ENCODE results near the gene GIPC2. TPM values are rescaled to one million over a fixed set of nuclear protein-coding genes. Genes with fewer than 3 reads are reported as not detected.
"Not testable (repeated sequence)": the region's sequence is repeated elsewhere in the genome, so short reads cannot be mapped to it uniquely, and the experiment has no call there.

Gene GIPC2
- total and polyA plus RNA-seq, 10 of the 15 experiments (the other 5 are each of a cell fraction or from before 2014, with no cell fraction given), result 0.03 to 0.23 (median 0.06) TPM; not detected in 2

GRCh38 chr1:78080767-78081166, 35.0 kb downstream of the GIPC2 start (continued):
- TF ChIP-seq SKIL (IDR thresholded peaks at IDR 0.05; ENCODE audit: low read depth, poor library complexity, severe bottlenecking) (no peak), GABPA (IDR thresholded peaks at IDR 0.05; ENCODE audit: low read depth) (no peak), TCF7 (IDR thresholded peaks at IDR 0.05; ENCODE audit: borderline replicate concordance) (no peak), TBL1XR1 (IDR thresholded peaks at IDR 0.05; ENCODE audit: low read depth, low read length) (no peak), NFXL1 (IDR thresholded peaks at IDR 0.05; ENCODE audit: borderline replicate concordance) (no peak), HDAC2 (IDR thresholded peaks at IDR 0.05) (no peak)

GRCh38 chr1:78081980-78082860, 36.5 kb downstream of the GIPC2 start:
- peaks cover 7% of the 10 kb centered on the region; the same call in 1 of the 2 replicates for H3K4me1 ChIP-seq (ENCODE audit: control insufficient read depth, insufficient read depth, low read length)
- no peak for FAIRE-seq
- ATAC-seq, result no peak
- no peak for DNase-seq (ENCODE audit: low read depth, low spot score)
- H2AFZ ChIP-seq (ENCODE audit: control insufficient read depth, low read depth, low read length), result no peak overlapping the region
- H3K27ac ChIP-seq (ENCODE audit: control insufficient read depth, insufficient read depth), result no peak overlapping the region
- no peak overlapping the region for H3K4me2 ChIP-seq (ENCODE audit: control insufficient read depth, insufficient read depth)
- H3K27me3 ChIP-seq (replicated peaks in 1 of 2; ENCODE audit: control insufficient read depth in 2 of 2, insufficient read depth in 2 of 2, low read length in 1 of 2), result no peaks in the 10 kb centered on the region
- WGBS (ENCODE audit: insufficient coverage, insufficient replicate concordance, low lambda C conversion rate, missing lambda C conversion rate), result 74% methylated on average over 5 of the region's 5 CpGs
- no peak overlapping the region for H3K9ac ChIP-seq (ENCODE audit: control insufficient read depth, insufficient read depth, low read length)
- no peaks in the 10 kb centered on the region for H4K20me1 ChIP-seq (ENCODE audit: control insufficient read depth, insufficient read depth)
- intact Hi-C loops (cut with micrococcal nuclease; ENCODE audit: unreplicated experiment), result no loop called here
- H3K36me3 ChIP-seq (ENCODE audit: control insufficient read depth in 2 of 2, insufficient read depth in 2 of 2, low read length in 1 of 2), result no peaks in the 10 kb centered on the region
- H3K9me3 ChIP-seq (replicated peaks; ENCODE audit: control insufficient read depth, insufficient read depth, low read length), result peaks cover 2% of the 10 kb centered on the region
- ChIA-PET RAD21 (ENCODE audit: unreplicated experiment) (interaction anchor here (0.6 kb wide), 1 partner anchor 892 kb away, joined by 3 read pairs; no protein-coding TSS in a partner anchor), SMC1A (ENCODE audit: uncharacterized antibody, unreplicated experiment) (interaction anchor here (0.6 kb wide), 2 partner anchors 10 to 22 kb away, joined by 3 read pairs; no protein-coding TSS in a partner anchor), POLR2A (no interaction called here), CTCF (interaction anchor here (0.6 kb wide), 2 partner anchors 39 to 59 kb away, joined by 3 to 4 read pairs; no protein-coding TSS in a partner anchor)
- no TSS peak for BruUV-seq (replicated peaks)
- no peak overlapping the region for H3K4me3 ChIP-seq
- in situ Hi-C loops (cut with MboI), result no loop called here
- no peaks in the 10 kb centered on the region for H3K79me2 ChIP-seq (ENCODE audit: control insufficient read depth, insufficient read depth, low read length)
- TF ChIP-seq HDAC6 (IDR thresholded peaks at IDR 0.05; ENCODE audit: unreplicated experiment) (no peak), MEF2B (IDR thresholded peaks at IDR 0.05; ENCODE audit: partially characterized antibody, poor library complexity, severe bottlenecking) (no peak), TAF1 (IDR thresholded peaks at IDR 0.05; ENCODE audit: borderline replicate concordance, low read depth, low read length) (no peak)

GRCh38 chr1:78084639-78085038, 38.9 kb downstream of the GIPC2 start:
- H3K9ac ChIP-seq (ENCODE audit: control insufficient read depth, insufficient read depth, low read length); BruUV-seq (replicated peaks); H4K20me1 ChIP-seq (ENCODE audit: control insufficient read depth, insufficient read depth); H3K27me3 ChIP-seq (replicated peaks in 1 of 2; ENCODE audit: control insufficient read depth in 2 of 2, insufficient read depth in 2 of 2, low read length in 1 of 2); RAD21 ChIA-PET (ENCODE audit: unreplicated experiment); H3K36me3 ChIP-seq (ENCODE audit: control insufficient read depth in 2 of 2, insufficient read depth in 2 of 2, low read length in 1 of 2); in situ Hi-C loops (cut with MboI); H3K9me3 ChIP-seq (replicated peaks; ENCODE audit: control insufficient read depth, insufficient read depth, low read length); DNase-seq (ENCODE audit: low read depth, low spot score); H2AFZ ChIP-seq (ENCODE audit: control insufficient read depth, low read depth, low read length); ATAC-seq; FAIRE-seq; CTCF ChIA-PET; H3K27ac ChIP-seq (ENCODE audit: control insufficient read depth, insufficient read depth); H3K4me3 ChIP-seq; H3K4me1 ChIP-seq (ENCODE audit: control insufficient read depth, insufficient read depth, low read length); H3K79me2 ChIP-seq (ENCODE audit: control insufficient read depth, insufficient read depth, low read length); H3K4me2 ChIP-seq (ENCODE audit: control insufficient read depth, insufficient read depth): not testable (repeated sequence)
- POLR2A ChIA-PET, result interaction anchor here (0.7 kb wide), 1 partner anchor 461 kb away, joined by 4 read pairs; no protein-coding TSS in a partner anchor
- intact Hi-C loops (cut with micrococcal nuclease; ENCODE audit: unreplicated experiment), result loop anchor here (5.0 kb wide), 1 partner anchor 72 kb away; no protein-coding TSS in a partner anchor
- SMC1A ChIA-PET (ENCODE audit: uncharacterized antibody, unreplicated experiment), result interaction anchor here (0.6 kb wide), 1 partner anchor 69 kb away, joined by 4 read pairs; no protein-coding TSS in a partner anchor

Measured in GM12878 (cell line).